A549 (cell line): ENCODE measurements around the gene RIMBP3C.

Experiments
- CHD4 ChIP-seq: fragments of 200-600 bp; sonication (generic); IDR thresholded peaks from 2 replicates; pipeline ENCODE4 v1.6.1; 2016; ENCODE audit warnings: antibody characterized with exemption, mild to moderate bottlenecking, borderline replicate concordance
- EP300 ChIP-seq, 2 experiments: fragments of >200 bp; sonication (Bioruptor Twin); formaldehyde crosslinking; IDR thresholded peaks; 2 replicates in 1 of 2; 3 replicates in 1 of 2; pipeline ENCODE4 v1.6.1; 2016 to 2017
- HMGXB4 ChIP-seq: fragments of 250-450 bp; sonication (Bioruptor Pico); IDR thresholded peaks from 2 replicates; pipeline ENCODE4 v1.5.0; 2021; ENCODE audit warnings: mild to moderate bottlenecking, moderate library complexity, borderline replicate concordance
- POLR2A ChIP-seq: IDR thresholded peaks from 2 replicates; pipeline ENCODE4 v1.6.1; 2012; ENCODE audit warnings: mild to moderate bottlenecking, low read length
- ZFP36 ChIP-seq: fragments of 450-650 bp; IDR thresholded peaks from 2 replicates; pipeline ENCODE4 v1.6.1; 2014; ENCODE audit warnings: borderline replicate concordance; ENCODE audit not compliant: partially characterized antibody
- TF ChIP-seq, protein P1 (sequence below): fragments of >200 bp; sonication (Bioruptor Twin); formaldehyde crosslinking; IDR thresholded peaks from 3 replicates; pipeline ENCODE4 v1.5.1; 2016

GRCh38 chr22:21590809-21591641, 39.8 kb upstream of the RIMBP3C start:
- TF ChIP-seq ZFP36 (no peak), HMGXB4 (CRISPR knock-in tag) (no peak), POLR2A (no peak), EP300 (IDR thresholded peaks at IDR 0.05) (no peak), CHD4 (no peak)
- TF ChIP-seq, protein P1, sequence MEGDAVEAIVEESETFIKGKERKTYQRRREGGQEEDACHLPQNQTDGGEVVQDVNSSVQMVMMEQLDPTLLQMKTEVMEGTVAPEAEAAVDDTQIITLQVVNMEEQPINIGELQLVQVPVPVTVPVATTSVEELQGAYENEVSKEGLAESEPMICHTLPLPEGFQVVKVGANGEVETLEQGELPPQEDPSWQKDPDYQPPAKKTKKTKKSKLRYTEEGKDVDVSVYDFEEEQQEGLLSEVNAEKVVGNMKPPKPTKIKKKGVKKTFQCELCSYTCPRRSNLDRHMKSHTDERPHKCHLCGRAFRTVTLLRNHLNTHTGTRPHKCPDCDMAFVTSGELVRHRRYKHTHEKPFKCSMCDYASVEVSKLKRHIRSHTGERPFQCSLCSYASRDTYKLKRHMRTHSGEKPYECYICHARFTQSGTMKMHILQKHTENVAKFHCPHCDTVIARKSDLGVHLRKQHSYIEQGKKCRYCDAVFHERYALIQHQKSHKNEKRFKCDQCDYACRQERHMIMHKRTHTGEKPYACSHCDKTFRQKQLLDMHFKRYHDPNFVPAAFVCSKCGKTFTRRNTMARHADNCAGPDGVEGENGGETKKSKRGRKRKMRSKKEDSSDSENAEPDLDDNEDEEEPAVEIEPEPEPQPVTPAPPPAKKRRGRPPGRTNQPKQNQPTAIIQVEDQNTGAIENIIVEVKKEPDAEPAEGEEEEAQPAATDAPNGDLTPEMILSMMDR = no peak
